SK-N-MC (cell line): ENCODE results near the gene CDK11B.
"Not testable (repeated sequence)": the region's sequence is repeated elsewhere in the genome, so short reads cannot be mapped to it uniquely, and the experiment has no call there.

Source experiments
- EZH2 ChIP-seq: fragments of 200-600 bp; sonication (generic); IDR thresholded peaks from one replicate; pipeline ENCODE4 v1.6.1; 2017; ENCODE audit warnings: antibody characterized with exemption
- POLR2AphosphoS5 ChIP-seq: IDR thresholded peaks from 2 replicates; pipeline ENCODE4 v1.6.1; 2012; ENCODE audit warnings: mild to moderate bottlenecking, low read depth, low read length, borderline replicate concordance

DNA sequence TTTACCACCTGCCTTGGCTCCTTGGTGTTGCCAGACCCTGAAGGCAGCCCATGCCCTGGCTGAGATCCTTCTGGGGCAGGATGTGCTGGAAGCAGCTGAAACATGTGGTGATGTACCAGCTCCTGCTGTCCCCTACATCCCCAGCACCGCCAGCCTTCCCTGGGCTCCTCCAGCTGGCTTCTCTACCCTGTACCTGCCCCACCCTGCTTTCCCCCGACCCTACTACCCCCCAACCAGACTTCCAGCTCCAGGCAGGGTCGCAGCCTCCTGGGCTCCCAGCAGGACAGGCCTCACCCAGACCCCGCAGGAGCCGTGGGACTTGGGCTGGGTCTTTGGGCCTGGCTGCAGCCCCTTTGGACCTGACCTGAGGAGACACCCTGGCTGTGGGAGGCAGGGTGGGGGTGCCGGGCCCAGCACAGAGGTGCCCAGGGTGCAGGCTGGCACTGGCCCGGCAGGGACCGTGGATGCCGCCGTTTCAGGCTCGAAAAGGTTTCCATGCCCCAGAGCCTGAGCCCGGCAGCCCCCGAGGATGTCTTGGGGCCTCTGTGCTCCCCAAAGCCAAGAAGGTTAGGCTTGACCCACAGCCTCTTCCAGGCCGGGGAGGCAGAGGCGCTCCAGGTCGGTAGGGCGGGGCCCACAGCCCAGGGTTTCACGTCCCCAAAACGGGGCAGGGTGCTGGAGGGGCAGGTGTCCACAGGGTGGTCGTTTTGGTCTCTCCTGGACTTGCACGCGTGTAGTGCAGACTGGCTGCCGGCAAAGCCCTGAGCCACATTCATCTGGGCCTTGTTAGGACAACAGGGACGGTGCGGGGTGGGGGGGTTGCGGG is 38.8 kb upstream of the CDK11B start:
- TF ChIP-seq EZH2, POLR2AphosphoS5: not testable (repeated sequence)
